ENCODE data around the gene MARVELD3. TPM values are rescaled to one million over a fixed set of nuclear protein-coding genes. Genes with fewer than 3 reads are reported as not detected.

MARVELD3 gene
- total and polyA plus RNA-seq, 3 donors from 2014 or later: 1.3 to 1.6 (median 1.4) TPM

DNA sequence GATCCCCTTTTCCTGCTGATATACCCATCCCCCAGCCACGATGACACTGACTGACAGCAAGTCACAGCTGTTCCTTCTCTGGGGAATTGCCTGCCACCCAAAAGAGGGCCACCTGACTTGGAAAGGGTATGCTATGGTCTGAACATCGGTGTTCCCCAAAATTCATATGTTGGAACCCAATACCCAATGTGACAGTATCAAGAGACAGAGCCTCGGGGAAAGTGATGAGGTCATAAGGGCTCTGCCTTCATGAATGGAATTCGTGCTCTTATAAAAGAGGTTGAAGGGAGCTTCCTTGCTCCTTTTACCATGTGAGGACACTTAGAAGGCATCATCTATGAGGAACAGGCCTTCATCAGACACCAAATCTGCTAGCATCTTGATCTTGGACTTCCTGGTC lies 7.6 kb upstream of the MARVELD3 start:
- WGBS, 2 donors: 79 to 82% methylated on average over 4 of the region's 4 CpGs
- H3K27ac ChIP-seq: no peak overlapping the region
- no peak overlapping the region for H3K4me3 ChIP-seq
- intact Hi-C loops (cut with DNase I; ENCODE audit: low total_unique reads): no loop called here
- H3K4me1 ChIP-seq: no peaks in the 10 kb centered on the region
- DNase-seq: no peak
- H3K36me3 ChIP-seq (ENCODE audit: low read depth, missing control alignments): no peaks in the 10 kb centered on the region
- no peak for TF ChIP-seq POLR2A (IDR thresholded peaks at IDR 0.05)
- no peak for TF ChIP-seq CTCF (IDR thresholded peaks at IDR 0.05)
- no peaks in the 10 kb centered on the region for H3K27me3 ChIP-seq
- H3K9me3 ChIP-seq: no peaks in the 10 kb centered on the region

GRCh38 chr16:71622088-71622487 lies 3.9 kb upstream of the MARVELD3 start:
- H3K4me1 ChIP-seq: peaks cover 9% of the 10 kb centered on the region
- intact Hi-C loops (cut with DNase I; ENCODE audit: low total_unique reads): no loop called here
- TF ChIP-seq CTCF (IDR thresholded peaks at IDR 0.05) (no peak), POLR2A (IDR thresholded peaks at IDR 0.05) (no peak)
- no peak for DNase-seq
- no peaks in the 10 kb centered on the region for H3K9me3 ChIP-seq
- H3K36me3 ChIP-seq (ENCODE audit: low read depth, missing control alignments): no peaks in the 10 kb centered on the region
- H3K4me3 ChIP-seq: no peak overlapping the region
- H3K27ac ChIP-seq: no peak overlapping the region
- H3K27me3 ChIP-seq: no peaks in the 10 kb centered on the region

DNA sequence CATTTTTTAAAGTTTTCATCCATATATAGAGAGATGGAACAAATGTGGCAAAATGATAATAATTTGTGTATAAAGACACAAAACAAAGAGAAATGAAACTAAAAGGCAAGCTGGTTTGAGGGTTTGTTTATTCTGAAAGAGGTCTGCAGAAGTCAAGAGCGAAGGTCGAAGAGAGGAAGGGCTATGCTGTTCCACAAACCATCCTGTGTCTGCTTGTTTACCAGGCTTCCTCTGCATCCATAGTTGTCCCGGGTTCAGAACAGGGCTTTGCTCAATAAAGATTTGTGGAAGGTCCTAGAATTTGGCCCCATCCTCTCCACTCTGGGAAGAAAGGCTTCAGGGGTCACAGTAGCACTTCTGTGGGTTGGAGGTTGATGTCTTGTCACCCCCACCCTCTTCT lies 2.4 kb upstream of the MARVELD3 start:
- Histone ChIP-seq H3K4me1 (peaks cover 9% of the 10 kb centered on the region), H3K9me3 (no peaks in the 10 kb centered on the region), H3K36me3 (ENCODE audit: low read depth, missing control alignments) (no peaks in the 10 kb centered on the region), H3K27ac (no peak overlapping the region), H3K27me3 (no peaks in the 10 kb centered on the region), H3K4me3 (no peak overlapping the region)
- TF ChIP-seq CTCF (IDR thresholded peaks at IDR 0.05) (no peak), POLR2A (IDR thresholded peaks at IDR 0.05) (no peak)
- no peak for DNase-seq
- WGBS, 2 donors: 76 to 79% methylated on average over 3 of the region's 3 CpGs
- intact Hi-C loops (cut with DNase I; ENCODE audit: low total_unique reads): no loop called here

DNA sequence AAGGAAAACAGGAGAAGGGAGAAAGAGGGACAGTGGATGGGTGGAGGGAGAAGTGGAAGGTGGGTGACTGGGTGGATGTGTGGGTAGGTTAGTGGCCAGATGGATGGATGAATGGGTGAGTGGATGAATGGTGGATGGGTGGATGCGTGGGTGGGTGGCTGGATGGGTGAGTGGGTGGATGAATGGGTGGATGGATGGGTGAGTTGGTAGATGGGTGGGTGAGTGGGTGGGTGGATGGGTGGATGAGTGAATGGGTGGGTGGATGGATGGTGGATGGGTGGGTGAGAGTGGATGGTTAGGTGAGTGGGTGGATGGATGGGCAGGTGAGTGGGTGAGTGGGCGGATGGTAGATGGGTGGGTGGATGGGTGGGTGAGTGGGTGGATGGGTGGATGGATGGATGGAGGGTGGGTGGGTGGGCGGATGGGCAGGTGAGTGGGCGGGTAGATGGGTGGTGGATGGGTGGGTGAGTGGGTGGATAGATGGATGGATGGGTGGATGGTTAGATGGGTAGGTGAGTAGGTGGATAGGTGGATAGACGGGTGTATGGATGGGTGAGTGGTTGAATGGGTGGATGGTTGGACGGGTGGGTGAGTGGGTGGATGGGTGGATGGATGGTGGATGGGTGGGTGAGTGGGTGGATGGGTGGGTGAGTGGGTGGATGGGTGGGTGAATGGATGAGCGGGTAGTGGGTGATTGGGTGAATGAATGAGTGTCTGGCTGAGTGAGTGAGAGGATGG lies 702 bp upstream of the MARVELD3 start:
- 76 to 82% methylated on average over 7 of the region's 7 CpGs for WGBS, 2 donors
- no peak for DNase-seq
- TF ChIP-seq POLR2A (IDR thresholded peaks at IDR 0.05) (no peak), CTCF (IDR thresholded peaks at IDR 0.05) (no peak)

DNA sequence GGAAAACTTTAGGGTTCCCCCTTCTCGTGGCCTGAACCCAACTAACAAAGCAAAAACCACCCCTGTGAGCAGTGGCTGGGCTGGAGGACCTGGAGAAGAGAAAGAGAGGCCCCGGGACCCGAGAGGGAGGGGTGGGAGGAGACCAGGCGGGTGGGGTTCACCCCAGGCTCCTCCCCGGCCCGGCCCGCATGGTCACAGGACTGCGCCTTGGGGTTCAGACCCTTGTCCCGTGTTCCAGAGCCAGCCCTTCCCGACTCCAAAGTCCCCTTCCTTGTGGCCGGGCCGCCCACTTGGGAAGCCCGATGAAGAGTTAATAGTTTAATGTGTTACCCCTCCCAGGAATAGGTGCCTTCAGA lies 852 bp downstream of the MARVELD3 start:
- DNase-seq: no peak
- Histone ChIP-seq H3K27ac (no peak overlapping the region), H3K36me3 (ENCODE audit: low read depth, missing control alignments) (no peaks in the 10 kb centered on the region), H3K4me1 (peaks cover 9% of the 10 kb centered on the region), H3K27me3 (no peaks in the 10 kb centered on the region), H3K9me3 (no peaks in the 10 kb centered on the region), H3K4me3 (peak overlapping the region; percentile 54 to 56)
- TF ChIP-seq POLR2A (IDR thresholded peaks at IDR 0.05) (no peak), CTCF (IDR thresholded peaks at IDR 0.05) (no peak)
- intact Hi-C loops (cut with DNase I; ENCODE audit: low total_unique reads): no loop called here
- WGBS, 2 donors: 7% methylated on average over 13 of the region's 13 CpGs; no CpG with 5 or more reads in 1 of the 2 donors

More for the DNA sequence above, 702 bp upstream of the MARVELD3 start:
- intact Hi-C loops (cut with DNase I; ENCODE audit: low total_unique reads): no loop called here
- H3K9me3 ChIP-seq: no peaks in the 10 kb centered on the region
- no peaks in the 10 kb centered on the region for H3K36me3 ChIP-seq (ENCODE audit: low read depth, missing control alignments)
- H3K4me1 ChIP-seq: peaks cover 9% of the 10 kb centered on the region
- peak overlapping the region in 1 of 2 donors; percentile 56 for H3K4me3 ChIP-seq
- H3K27ac ChIP-seq: no peak overlapping the region
- H3K27me3 ChIP-seq: no peaks in the 10 kb centered on the region
